NCI-H2196 treated with DMSO at 0.1 percent for 48 hours (cell line): ENCODE data around the gene ZNF658.
"Not testable (repeated sequence)": the region's sequence is repeated elsewhere in the genome, so short reads cannot be mapped to it uniquely, and the experiment has no call there.

Experiments
- DNase-seq: peaks from one replicate; lab custom pipeline; 2025; ENCODE audit not compliant: unreplicated experiment; lab: John Stamatoyannopoulos, UW

Gene ZNF658

GRCh38 chr9:66900490-66901131 is at the start of gene ZNF658:
Gene ZNF658, plus strand, starts transcription at chr9:66900725. Its CDS starts 2,837 bp downstream, at chr9:66903562.
- DNase-seq: not testable (repeated sequence)

- DNase-seq: not testable (repeated sequence)
Observed at GRCh38 chr9:66861732-66862131, 38.8 kb upstream of the ZNF658 start.

- not testable (repeated sequence) for DNase-seq
Observed at GRCh38 chr9:66868660-66869059, 31.9 kb upstream of the ZNF658 start.

- DNase-seq: not testable (repeated sequence)
Observed at GRCh38 chr9:66880605-66881004, 19.9 kb upstream of the ZNF658 start.

- DNase-seq: not testable (repeated sequence)
Observed at GRCh38 chr9:66881847-66882246, 18.7 kb upstream of the ZNF658 start.

- not testable (repeated sequence) for DNase-seq
Observed at GRCh38 chr9:66890334-66890733, 10.2 kb upstream of the ZNF658 start.

GRCh38 chr9:66901141-66901540 is 616 bp downstream of the ZNF658 start:
- DNase-seq: not testable (repeated sequence)

- DNase-seq: not testable (repeated sequence)
Observed at GRCh38 chr9:66909560-66909959, 9.0 kb downstream of the ZNF658 start.

GRCh38 chr9:66920072-66920471 is 19.5 kb downstream of the ZNF658 start:
- DNase-seq: not testable (repeated sequence)

- not testable (repeated sequence) for DNase-seq
Observed at GRCh38 chr9:66936194-66936870, 35.8 kb downstream of the ZNF658 start.

GRCh38 chr9:66937662-66938061 is 37.1 kb downstream of the ZNF658 start:
- DNase-seq: not testable (repeated sequence)

- not testable (repeated sequence) for DNase-seq
Observed at GRCh38 chr9:66938322-66938721, 37.8 kb downstream of the ZNF658 start.

GRCh38 chr9:66939878-66940830 is 39.6 kb downstream of the ZNF658 start:
- DNase-seq: not testable (repeated sequence)

- DNase-seq: not testable (repeated sequence)
Observed at GRCh38 chr9:66942400-66943155, 42.1 kb downstream of the ZNF658 start.

GRCh38 chr9:66952576-66952975 is 52.1 kb downstream of the ZNF658 start:
- DNase-seq: not testable (repeated sequence)
